Psoas muscle (tissue), 8 donors: ENCODE results near the gene STAT2. TPM values are rescaled to one million over a fixed set of nuclear protein-coding genes. Genes with fewer than 3 reads are reported as not detected.

Source experiments
- ATAC-seq, 4 donors: fragments of 200-7000 bp; cut with Tn5 transposase; one replicate each; pipeline ENCODE4 v1.9.1; 2020; ENCODE audit warnings: moderate library complexity in 3 of 4, mild to moderate bottlenecking in 2 of 4
- DNase-seq, 2 donors: peaks; one replicate each; pipeline ENCODE4 v3.0.0-alpha.2; 2020
- H3K27ac ChIP-seq: fragments of 200-600 bp; one replicate; pipeline ENCODE4 v1.8.0; 2022
- H3K27me3 ChIP-seq, 3 donors: fragments of 200-600 bp in 1 of 3; one replicate each; pipeline versions ENCODE4 v1.6.1 to v1.8.0; 2013 to 2022; ENCODE audit warnings: low read length in 2 of 3, mild to moderate bottlenecking in 2 of 3, moderate library complexity in 1 of 3; ENCODE audit not compliant: insufficient read depth in 3 of 3
- H3K36me3 ChIP-seq, 2 donors: fragments of 200-600 bp in 1 of 2; one replicate each; pipeline versions ENCODE4 v1.6.1 to v1.8.0; 2013 to 2022; ENCODE audit warnings: low read depth in 1 of 2, mild to moderate bottlenecking in 1 of 2, moderate library complexity in 1 of 2; ENCODE audit not compliant: insufficient read depth in 1 of 2
- H3K4me1 ChIP-seq: fragments of 200-600 bp; one replicate; pipeline ENCODE4 v1.8.0; 2022
- H3K4me3 ChIP-seq: fragments of 200-600 bp; one replicate; pipeline ENCODE4 v1.8.0; 2022; ENCODE audit warnings: mild to moderate bottlenecking
- H3K9me3 ChIP-seq: fragments of 200-600 bp; one replicate; pipeline ENCODE4 v1.8.0; 2022
- CTCF ChIP-seq: fragments of 200-600 bp; IDR thresholded peaks from one replicate; pipeline ENCODE4 v1.8.0; 2022; ENCODE audit warnings: antibody characterized with exemption
- WGBS, 3 donors: extraction: QIAGEN DNeasy Blood & Tissue Kit; methylation state at CpG; one replicate each; pipeline versions ENCODE4 v1.1.6 to v1.1.7; 2013; 5-methylcytosine and 5-hydroxymethylcytosine counted together
- intact Hi-C, 2 donors: fragments of 100-400 bp; cut with DNase I; formaldehyde crosslinking; loops; one replicate each; pipeline versions ENCODE4 v1.11.0 to v1.14.2; 2022
- polyA plus RNA-seq, 3 donors: library from polyadenylated mRNA; stranded (reverse); fragments of 200-250 nt; gene quantifications; one replicate each; pipeline ENCODE4 v1.2.3, GENCODE V29; 2013
- total RNA-seq, 4 donors: library from RNA; stranded (reverse); fragmentation: NEBNext Ultra II Directional in 2 of 4; extraction: Animal tissue kit (Norgen Biotek cat#: 25700) in 2 of 4; gene quantifications; one replicate each; pipeline versions ENCODE4 v1.2.1 to v1.2.4, GENCODE V29; 2021 to 2023
- donor health status: healthy with polysubstance abuse.
- donor health status: DM: no; HTN: no; CAD: no; lungs with moderate emphysema.
- donor health status: Bipolar disorder and iron deficiency.
- donor health status: healthy.
- donor health status: DM: yes; HTN: yes; CAD: no.
- donor health status: DM: no; HTN: no; CAD: no.
- donor health status: DM: no; HTN: no; CAD: no.
- donor health status: DM: yes; HTN: yes; CAD: no.

STAT2 gene
- total and polyA plus RNA-seq, 7 donors = 15.0 to 34.6 (median 30.3) TPM

- Histone ChIP-seq H3K27ac (no peak within 1 kb of the TSS), H3K36me3 (peaks cover 0 to 3% of the 10 kb centered on the region in 2 donors), H3K9me3 (no peaks in the 10 kb centered on the region), H3K4me1 (peaks cover 8% of the 10 kb centered on the region), H3K27me3 (no peaks in the 10 kb centered on the region), H3K4me3 (no peak within 1 kb of the TSS)
- 87 to 90% (median 88%) methylated on average over 10 of the region's 10 CpGs for WGBS, 3 donors
- no peak for TF ChIP-seq CTCF
- DNase-seq (no peak), ATAC-seq (no peak)
- intact Hi-C loops = loop anchor here (5.0 kb wide), 2 partner anchors 85 to 100 kb away; partner anchors contain the start of gene TIMELESS (in 1 of the 2)
Observed at GRCh38 chr12:56362130-56363059, 2.5 kb upstream of the STAT2 start, which contains the start of gene APOF. TSS of gene APOF (minus strand) at chr12:56362857. CDS start at chr12:56362745, 112 bp downstream.

GRCh38 chr12:56361487-56362129, 1.7 kb upstream of the STAT2 start:
- ATAC-seq = no peak
- H3K27me3 ChIP-seq = no peaks in the 10 kb centered on the region
- DNase-seq = no peak
- H3K4me3 ChIP-seq = no peak overlapping the region
- TF ChIP-seq CTCF = no peak
- intact Hi-C loops = loop anchor here (5.0 kb wide), 2 partner anchors 86 to 101 kb away; partner anchors contain the start of gene TIMELESS (in 1 of the 2)
- 61 to 71% (median 66%) methylated on average over 8 of the region's 8 CpGs for WGBS, 3 donors
- peaks cover 0 to 6% of the 10 kb centered on the region in 2 donors for H3K36me3 ChIP-seq
- no peaks in the 10 kb centered on the region for H3K9me3 ChIP-seq
- no peak overlapping the region for H3K27ac ChIP-seq
- H3K4me1 ChIP-seq = peaks cover 8% of the 10 kb centered on the region

- Histone ChIP-seq H3K27me3 (no peaks in the 10 kb centered on the region), H3K36me3 (peaks cover 0 to 32% of the 10 kb centered on the region in 2 donors), H3K27ac (peak overlapping the region; percentile 87), H3K4me1 (peaks cover 8% of the 10 kb centered on the region), H3K4me3 (peak overlapping the region; percentile 98), H3K9me3 (no peaks in the 10 kb centered on the region)
- no peak for TF ChIP-seq CTCF
- DNase-seq = no peak
- intact Hi-C loops = no loop called here
- no peak for ATAC-seq
- WGBS, 3 donors = 0 to 20% (median 10%) methylated on average over 1 of the region's 1 CpG
Observed at GRCh38 chr12:56358836-56359532, 923 bp downstream of the STAT2 start.

GRCh38 chr12:56351325-56351724, 8.6 kb downstream of the STAT2 start:
- Histone ChIP-seq H3K27me3 (no peaks in the 10 kb centered on the region), H3K4me1 (no peaks in the 10 kb centered on the region), H3K9me3 (no peaks in the 10 kb centered on the region), H3K27ac (no peak overlapping the region), H3K36me3 (peaks cover 12 to 99% of the 10 kb centered on the region in 2 donors), H3K4me3 (no peak overlapping the region)
- intact Hi-C loops = no loop called here
- ATAC-seq = no peak
- no peak for TF ChIP-seq CTCF
- no peak for DNase-seq
- 92 to 98% (median 94%) methylated on average over 2 of the region's 2 CpGs for WGBS, 3 donors
